RPMI8226 (cell line): Measurements from ENCODE around the gene PLA2R1.

ENCODE experiments used
- DNase-seq: peaks from one replicate; pipeline ENCODE4 v3.0.0-alpha.2; 2015

PLA2R1 gene

DNA sequence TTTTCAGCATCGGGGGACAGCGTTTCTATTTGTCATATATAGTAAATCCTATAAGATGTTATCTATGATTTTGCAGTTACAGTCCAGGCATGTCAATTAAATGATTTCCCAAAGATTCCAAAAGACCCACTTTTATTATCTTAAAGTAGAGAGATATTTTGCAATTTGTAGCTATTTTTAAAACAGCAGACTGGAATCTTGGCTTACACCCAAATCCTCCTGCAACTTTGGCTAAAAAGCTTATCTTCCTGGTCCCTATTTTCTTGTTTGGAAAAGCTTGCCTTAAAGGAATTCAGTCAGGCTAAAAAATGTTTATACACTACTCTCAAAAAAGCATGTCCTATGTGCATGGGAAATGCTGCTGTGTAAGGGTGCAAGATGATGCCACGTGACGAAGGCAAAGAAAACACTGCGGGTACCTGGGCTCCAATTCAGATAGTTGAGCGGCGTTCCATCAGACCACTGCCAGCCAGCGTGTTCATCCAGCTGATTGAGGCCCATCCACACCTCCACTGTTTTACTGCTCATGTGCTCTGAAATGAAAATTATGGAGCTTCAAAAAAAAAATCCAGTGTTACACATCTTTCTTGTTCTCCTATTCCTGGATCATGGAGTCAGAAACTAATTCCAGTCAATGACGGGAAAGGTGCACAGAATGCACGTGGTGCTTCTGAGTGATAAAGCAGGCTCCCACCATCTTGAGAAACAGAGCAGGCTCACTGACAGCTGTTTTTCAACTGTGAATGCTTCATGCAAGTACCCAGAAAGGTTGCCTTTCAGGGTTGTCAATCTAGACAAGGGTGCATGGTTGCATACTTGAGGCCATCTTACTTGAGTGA lies 33.8 kb downstream of the PLA2R1 start:
- DNase-seq: no peak

GRCh38 chr2:160022162-160022561 lies 40.3 kb downstream of the PLA2R1 start:
- DNase-seq: no peak

GRCh38 chr2:160019374-160020090 lies 42.9 kb downstream of the PLA2R1 start:
- no peak for DNase-seq

DNA sequence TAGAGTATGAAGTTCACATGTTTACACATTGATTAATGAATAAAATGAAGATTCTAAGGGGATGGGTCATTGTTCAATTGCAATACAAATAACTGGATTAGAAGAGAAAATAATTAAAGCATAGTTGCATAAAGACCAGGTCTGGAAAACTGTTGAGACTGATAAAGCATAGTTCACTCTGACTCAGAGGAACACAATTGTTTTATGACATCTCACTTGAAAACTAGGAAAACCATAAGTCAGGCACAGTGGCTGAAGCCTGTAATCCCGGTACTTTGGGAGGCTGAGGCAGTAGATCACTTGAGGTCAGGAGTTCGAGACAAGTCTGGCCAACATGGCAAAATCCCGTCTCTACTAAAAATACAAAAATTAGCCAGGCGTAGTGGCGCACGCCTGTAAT lies 46.7 kb downstream of the PLA2R1 start:
- no peak for DNase-seq

GRCh38 chr2:160014227-160014626 lies 48.2 kb downstream of the PLA2R1 start:
- DNase-seq: no peak

- no peak for DNase-seq
Measured at GRCh38 chr2:160010361-160011145, 51.9 kb downstream of the PLA2R1 start.

DNA sequence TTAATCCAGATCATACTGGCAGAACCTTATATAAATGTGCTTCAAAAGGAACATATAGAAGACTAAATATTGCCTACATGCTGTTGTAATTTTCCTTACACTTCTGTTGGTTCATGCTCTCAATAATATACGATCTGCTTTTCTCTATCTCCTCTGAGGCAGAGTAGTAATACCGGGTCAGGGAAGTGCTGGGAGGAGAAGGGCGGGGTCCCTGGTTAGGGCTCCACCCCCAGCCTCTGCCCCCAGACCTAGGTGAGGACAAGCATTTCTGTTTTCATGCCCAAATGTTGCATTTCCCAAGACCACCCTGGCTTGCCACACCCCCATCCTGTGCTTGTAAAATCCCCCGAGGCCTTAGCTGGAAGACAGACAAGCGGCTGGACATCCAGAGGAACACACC lies 55.3 kb downstream of the PLA2R1 start:
- no peak for DNase-seq

GRCh38 chr2:160006475-160006874 lies 55.9 kb downstream of the PLA2R1 start:
- peak; percentile 48 for DNase-seq

- DNase-seq: no peak
Measured at GRCh38 chr2:160005908-160006307, 56.5 kb downstream of the PLA2R1 start.

DNA sequence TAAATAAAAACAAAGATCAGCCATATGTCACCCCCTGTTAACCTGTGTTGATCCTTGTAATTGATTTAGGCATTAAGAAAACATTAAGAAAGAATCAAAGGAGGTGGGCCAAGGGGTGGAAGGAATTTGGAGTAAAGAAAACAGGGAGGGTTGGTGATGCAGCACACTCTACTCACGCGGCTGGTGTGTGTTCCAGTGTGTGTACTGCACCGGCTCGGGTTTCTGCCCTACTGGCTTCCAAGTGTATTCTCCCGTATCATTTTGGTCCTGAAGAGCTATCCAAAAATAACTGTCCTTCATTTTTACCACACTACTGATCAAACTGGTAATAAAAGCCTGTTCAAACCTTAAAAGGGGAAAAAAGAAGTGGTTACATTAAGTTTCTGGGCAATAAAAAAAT lies 56.9 kb downstream of the PLA2R1 start:
- no peak for DNase-seq

DNA sequence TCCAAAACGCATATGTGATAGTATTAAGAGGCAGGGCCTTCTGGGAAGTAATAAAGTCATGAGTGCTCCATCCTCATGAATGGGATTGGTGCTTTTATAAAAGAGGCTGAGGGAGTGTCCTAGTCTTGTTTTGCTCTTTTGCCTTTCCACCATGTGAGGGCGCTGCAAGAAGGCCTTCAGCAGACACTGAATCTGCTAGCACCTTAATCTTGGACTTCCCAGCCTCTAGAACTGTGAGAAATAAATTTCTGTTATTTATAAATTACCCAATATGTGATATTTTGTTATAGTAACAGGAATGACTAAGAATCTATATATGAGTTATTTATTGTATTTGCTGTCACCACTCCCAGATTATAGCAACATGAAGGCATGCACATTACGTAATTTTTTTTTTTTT lies 63.5 kb downstream of the PLA2R1 start:
- no peak for DNase-seq

DNA sequence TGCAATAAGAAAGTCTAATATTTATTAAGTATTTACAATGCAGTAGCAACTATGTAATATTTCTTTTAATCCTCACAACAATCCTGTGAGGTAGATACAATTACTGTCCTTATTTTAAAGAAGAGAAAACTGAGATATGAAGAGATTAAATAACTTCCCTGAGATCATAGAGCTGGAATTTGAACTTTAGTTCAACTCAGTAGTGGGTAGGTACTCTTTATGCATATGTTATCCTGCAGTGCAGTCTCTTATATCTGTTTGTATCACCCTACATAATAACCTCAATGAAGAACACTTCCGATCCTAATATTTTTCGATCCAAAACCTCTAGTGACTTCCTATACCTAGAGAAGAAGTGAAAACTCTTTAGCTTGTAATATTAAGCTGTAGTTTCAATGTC lies 64.2 kb downstream of the PLA2R1 start:
- no peak for DNase-seq

- DNase-seq: no peak
Measured at GRCh38 chr2:159996792-159997546, 65.4 kb downstream of the PLA2R1 start.

GRCh38 chr2:159995038-159995437 lies 67.4 kb downstream of the PLA2R1 start:
- no peak for DNase-seq

DNA sequence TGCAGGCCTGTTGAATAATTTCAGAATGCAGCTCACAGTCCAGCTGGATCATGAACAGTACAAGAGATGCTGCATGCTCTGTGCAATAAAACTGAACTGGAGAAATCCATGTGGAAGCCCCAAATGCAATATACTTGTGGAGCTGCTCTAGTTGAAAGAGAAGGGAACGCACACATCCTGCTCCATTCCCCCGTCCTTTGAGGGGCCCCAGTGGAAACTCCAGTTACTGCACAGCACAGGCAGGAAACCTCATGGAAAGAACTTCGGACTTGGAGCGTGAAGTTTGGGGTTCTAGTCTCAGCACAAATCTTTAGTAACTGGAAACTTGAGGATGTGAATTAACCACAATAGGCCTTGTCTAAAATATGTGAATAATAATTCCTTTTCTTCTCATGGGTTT lies 73.2 kb downstream of the PLA2R1 start:
- DNase-seq: no peak

GRCh38 chr2:159988412-159988970 lies 73.9 kb downstream of the PLA2R1 start:
- no peak for DNase-seq

DNA sequence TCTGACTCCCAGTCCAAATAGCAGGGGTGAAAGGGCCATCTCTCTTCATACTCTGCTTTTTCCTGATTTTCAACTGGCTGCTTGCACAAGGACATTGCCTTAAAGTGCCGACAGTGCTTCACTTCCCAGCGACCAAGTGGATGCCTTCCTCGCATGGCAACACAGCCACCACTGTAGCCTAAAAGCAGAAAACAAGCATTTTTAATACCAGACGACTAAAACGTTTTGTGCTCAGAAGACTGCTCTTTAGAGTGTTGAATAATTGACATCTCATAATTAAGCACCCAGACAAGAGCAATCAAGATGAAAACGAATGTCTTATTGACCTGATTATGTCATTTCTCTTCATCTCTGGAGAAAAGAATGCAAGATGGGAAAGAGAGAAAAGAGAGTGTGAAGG lies 75.2 kb downstream of the PLA2R1 start:
- DNase-seq: no peak

DNA sequence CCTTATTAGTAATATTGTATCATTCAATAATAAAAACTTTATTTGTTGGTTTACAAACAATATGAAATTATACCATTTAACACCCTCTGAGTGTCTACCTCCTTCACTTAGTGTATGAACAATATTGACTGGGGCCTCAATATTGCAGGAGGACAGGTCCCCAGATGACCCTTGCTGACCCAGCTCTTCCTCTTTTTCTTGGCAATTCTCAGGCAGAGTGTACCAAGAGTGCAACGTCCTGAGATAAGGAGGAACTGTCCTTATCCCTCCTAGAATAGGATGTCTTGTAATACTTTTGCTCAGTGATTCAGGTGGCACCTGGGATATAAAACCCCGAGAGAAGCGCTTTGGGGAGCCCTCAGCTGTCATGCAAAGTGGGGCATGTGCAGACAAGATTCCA lies 76.8 kb downstream of the PLA2R1 start:
- no peak for DNase-seq

DNA sequence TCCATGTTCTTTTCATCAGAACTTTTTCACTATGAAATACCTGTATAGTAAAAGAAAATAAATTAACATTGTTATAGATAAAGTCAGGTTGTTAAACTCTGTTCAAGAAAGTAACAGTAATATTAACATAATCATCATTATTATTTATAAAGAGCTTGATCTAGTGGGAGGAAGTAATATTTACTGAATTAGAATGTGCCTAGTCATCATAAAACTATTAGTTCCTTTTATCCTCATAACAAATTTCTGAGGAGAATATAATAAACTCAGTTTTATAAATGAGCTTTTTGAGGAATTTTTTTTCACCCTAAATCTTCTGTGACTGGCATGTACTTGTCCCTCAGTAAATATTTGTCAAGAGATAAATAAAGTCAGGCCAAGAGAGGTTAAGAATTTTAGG lies 78.4 kb downstream of the PLA2R1 start:
- DNase-seq: no peak

- DNase-seq: no peak
Measured at GRCh38 chr2:159982842-159983785, 79.3 kb downstream of the PLA2R1 start.

GRCh38 chr2:159982270-159982669 lies 80.1 kb downstream of the PLA2R1 start:
- DNase-seq: peak; percentile 51
